Astrocyte of the hippocampus (primary cell): ENCODE measurements around the gene GNAI2.
A peak's percentile ranks its signal among the peaks of the same experiment; 100 is the strongest.
"Not testable (repeated sequence)": the region's sequence is repeated elsewhere in the genome, so short reads cannot be mapped to it uniquely, and the experiment has no call there.

Experiments used
- DNase-seq: peaks from one replicate; pipeline ENCODE4 v3.0.0; 2011; ENCODE audit warnings: low read depth, low spot score

Gene GNAI2

GRCh38 chr3:50226888-50227389, 9.1 kb upstream of the GNAI2 start:
- DNase-seq, result peak; percentile 70

GRCh38 chr3:50227390-50228183, 8.4 kb upstream of the GNAI2 start:
- DNase-seq, result peak; percentile 97

- DNase-seq, result not testable (repeated sequence)
These were observed 7.7 kb upstream of the GNAI2 start for GRCh38 chr3:50228184-50228763.

- no peak for DNase-seq
These were observed 6.5 kb upstream of the GNAI2 start for GRCh38 chr3:50229490-50229889.

- no peak for DNase-seq
These were observed 5.8 kb upstream of the GNAI2 start for GRCh38 chr3:50230104-50230793.

GRCh38 chr3:50230794-50231125, 5.2 kb upstream of the GNAI2 start:
- DNase-seq, result peak; percentile 45

- no peak for DNase-seq
These were observed 4.4 kb upstream of the GNAI2 start for GRCh38 chr3:50231581-50231980.

- no peak for DNase-seq
These were observed 3.7 kb upstream of the GNAI2 start for GRCh38 chr3:50232303-50232702.

GRCh38 chr3:50233176-50233575, 2.8 kb upstream of the GNAI2 start:
- DNase-seq, result no peak

- DNase-seq, result no peak
These were observed 604 bp downstream of the GNAI2 start for GRCh38 chr3:50236484-50237132.

GRCh38 chr3:50237133-50237651, 1.2 kb downstream of the GNAI2 start:
- peak; percentile 52 for DNase-seq

GRCh38 chr3:50237754-50238548, 1.9 kb downstream of the GNAI2 start:
- DNase-seq, result peak; percentile 91

- peak; percentile 73 for DNase-seq
These were observed 2.6 kb downstream of the GNAI2 start for GRCh38 chr3:50238549-50239026.

GRCh38 chr3:50239649-50240048, 3.6 kb downstream of the GNAI2 start:
- no peak for DNase-seq

- DNase-seq, result peak; percentile 48
These were observed 5.2 kb downstream of the GNAI2 start for GRCh38 chr3:50241163-50241562.

GRCh38 chr3:50241713-50242380, 5.8 kb downstream of the GNAI2 start:
- no peak for DNase-seq

GRCh38 chr3:50242381-50242770, 6.4 kb downstream of the GNAI2 start:
- no peak for DNase-seq

GRCh38 chr3:50242851-50243542, 7.0 kb downstream of the GNAI2 start:
- DNase-seq, result peak; percentile 71

GRCh38 chr3:50243543-50243895, 7.5 kb downstream of the GNAI2 start:
- no peak for DNase-seq

GRCh38 chr3:50244813-50245212, 8.8 kb downstream of the GNAI2 start:
- DNase-seq, result not testable (repeated sequence)
